Measurements from ENCODE around the gene CIROP. TPM values are rescaled to one million over a fixed set of nuclear protein-coding genes. Genes with fewer than 3 reads are reported as not detected.

Gene CIROP
- total and polyA plus RNA-seq, 2 donors (not counting 1 experiment from before 2014, with no cell fraction given), result 0.09 to 0.17 TPM

GRCh38 chr14:23137192-23137812, 32.5 kb upstream of the CIROP start:
- no peaks in the 10 kb centered on the region for H3K79me2 ChIP-seq (ENCODE audit: control insufficient read depth, insufficient read depth, low read length)
- H3K4me1 ChIP-seq (ENCODE audit: control insufficient read depth, extremely low read depth, insufficient read depth, low read length), result no peaks in the 10 kb centered on the region
- no peak overlapping the region for H3K4me3 ChIP-seq (replicated peaks in 1 of 4; ENCODE audit: control extremely low read depth in 1 of 4, insufficient read depth in 1 of 4, low read depth in 3 of 4, low read length in 4 of 4)
- no peak for DNase-seq (ENCODE audit: low read depth in 2 of 2)
- H3K36me3 ChIP-seq (ENCODE audit: control insufficient read depth, insufficient read depth, low read length), result no peaks in the 10 kb centered on the region
- no peak overlapping the region for H3K27ac ChIP-seq (ENCODE audit: insufficient read depth, low read length)
- no peaks in the 10 kb centered on the region for H3K9me3 ChIP-seq (ENCODE audit: control insufficient read depth, insufficient read depth, low read depth, low read length)
- H3K27me3 ChIP-seq (ENCODE audit: control insufficient read depth, insufficient read depth, low read length), result peaks cover 8% of the 10 kb centered on the region
- no peak overlapping the region for H3K4me2 ChIP-seq (ENCODE audit: extremely low read depth, insufficient read depth, low read length)
- no peak overlapping the region for H3K9ac ChIP-seq (ENCODE audit: insufficient read depth, low read length)
- TF ChIP-seq EZH2 (IDR thresholded peaks at IDR 0.05; ENCODE audit: low read length, missing control alignments), result no peak
- no peak for TF ChIP-seq CTCF (conservative IDR thresholded peaks at IDR 0.05 in 1 of 2, IDR thresholded peaks at IDR 0.05 in 1 of 2; ENCODE audit: low read depth in 1 of 2, low read length in 2 of 2)
- H2AFZ ChIP-seq (ENCODE audit: low read length), result no peak overlapping the region
- H4K20me1 ChIP-seq (ENCODE audit: control insufficient read depth, extremely low read depth, insufficient read depth, low read length), result no peaks in the 10 kb centered on the region

GRCh38 chr14:23136566-23137133, 31.9 kb upstream of the CIROP start:
- H2AFZ ChIP-seq (ENCODE audit: low read length), result no peak overlapping the region
- no peak for DNase-seq (ENCODE audit: low read depth in 2 of 2)
- peaks cover 4% of the 10 kb centered on the region for H3K27me3 ChIP-seq (ENCODE audit: control insufficient read depth, insufficient read depth, low read length)
- no peak overlapping the region for H3K27ac ChIP-seq (ENCODE audit: insufficient read depth, low read length)
- H3K4me2 ChIP-seq (ENCODE audit: extremely low read depth, insufficient read depth, low read length), result no peak overlapping the region
- no peak overlapping the region for H3K9ac ChIP-seq (ENCODE audit: insufficient read depth, low read length)
- no peaks in the 10 kb centered on the region for H3K9me3 ChIP-seq (ENCODE audit: control insufficient read depth, insufficient read depth, low read depth, low read length)
- H3K4me1 ChIP-seq (ENCODE audit: control insufficient read depth, extremely low read depth, insufficient read depth, low read length), result no peaks in the 10 kb centered on the region
- H3K4me3 ChIP-seq (replicated peaks in 1 of 4; ENCODE audit: control extremely low read depth in 1 of 4, insufficient read depth in 1 of 4, low read depth in 3 of 4, low read length in 4 of 4), result no peak overlapping the region
- H4K20me1 ChIP-seq (ENCODE audit: control insufficient read depth, extremely low read depth, insufficient read depth, low read length), result no peaks in the 10 kb centered on the region
- no peaks in the 10 kb centered on the region for H3K79me2 ChIP-seq (ENCODE audit: control insufficient read depth, insufficient read depth, low read length)
- no peaks in the 10 kb centered on the region for H3K36me3 ChIP-seq (ENCODE audit: control insufficient read depth, insufficient read depth, low read length)
- no peak for TF ChIP-seq CTCF (conservative IDR thresholded peaks at IDR 0.05 in 1 of 2, IDR thresholded peaks at IDR 0.05 in 1 of 2; ENCODE audit: low read depth in 1 of 2, low read length in 2 of 2)
- no peak for TF ChIP-seq EZH2 (IDR thresholded peaks at IDR 0.05; ENCODE audit: low read length, missing control alignments)

GRCh38 chr14:23132970-23133369, 28.2 kb upstream of the CIROP start:
- TF ChIP-seq EZH2 (IDR thresholded peaks at IDR 0.05; ENCODE audit: low read length, missing control alignments) (no peak), CTCF (conservative IDR thresholded peaks at IDR 0.05 in 1 of 2, IDR thresholded peaks at IDR 0.05 in 1 of 2; ENCODE audit: low read depth in 1 of 2, low read length in 2 of 2) (no peak)
- Histone ChIP-seq H3K27ac (ENCODE audit: insufficient read depth, low read length) (no peak overlapping the region), H3K4me3 (replicated peaks in 1 of 4; ENCODE audit: control extremely low read depth in 1 of 4, insufficient read depth in 1 of 4, low read depth in 3 of 4, low read length in 4 of 4) (no peak overlapping the region), H3K9ac (ENCODE audit: insufficient read depth, low read length) (no peak overlapping the region), H3K9me3 (ENCODE audit: control insufficient read depth, insufficient read depth, low read depth, low read length) (no peaks in the 10 kb centered on the region), H3K27me3 (ENCODE audit: control insufficient read depth, insufficient read depth, low read length) (peaks cover 6% of the 10 kb centered on the region), H3K4me2 (ENCODE audit: extremely low read depth, insufficient read depth, low read length) (no peak overlapping the region), H3K79me2 (ENCODE audit: control insufficient read depth, insufficient read depth, low read length) (no peaks in the 10 kb centered on the region), H3K4me1 (ENCODE audit: control insufficient read depth, extremely low read depth, insufficient read depth, low read length) (no peaks in the 10 kb centered on the region), H2AFZ (ENCODE audit: low read length) (no peak overlapping the region), H4K20me1 (ENCODE audit: control insufficient read depth, extremely low read depth, insufficient read depth, low read length) (no peaks in the 10 kb centered on the region), H3K36me3 (ENCODE audit: control insufficient read depth, insufficient read depth, low read length) (no peaks in the 10 kb centered on the region)
- no peak for DNase-seq (ENCODE audit: low read depth in 2 of 2)

All from fibroblast of lung (primary cell).